HK-2 (cell line): ENCODE results near the gene SLC9A9.

Experiments used
- DNase-seq: peaks from one replicate; pipeline ENCODE4 v3.0.0-alpha.2; 2018; ENCODE audit not compliant: unreplicated experiment

SLC9A9 gene

GRCh38 chr3:143600756-143601718, 247.2 kb downstream of the SLC9A9 start:
- DNase-seq = no peak

GRCh38 chr3:143597774-143598652, 250.3 kb downstream of the SLC9A9 start:
- no peak for DNase-seq

GRCh38 chr3:143596957-143597642, 251.2 kb downstream of the SLC9A9 start:
- DNase-seq = no peak

GRCh38 chr3:143595456-143596077, 252.7 kb downstream of the SLC9A9 start:
- no peak for DNase-seq

GRCh38 chr3:143594206-143594605, 254.1 kb downstream of the SLC9A9 start:
- DNase-seq = no peak

GRCh38 chr3:143590660-143591059, 257.6 kb downstream of the SLC9A9 start:
- no peak for DNase-seq

GRCh38 chr3:143586576-143586975, 261.7 kb downstream of the SLC9A9 start:
- DNase-seq = no peak

GRCh38 chr3:143585720-143586456, 262.4 kb downstream of the SLC9A9 start:
- DNase-seq = no peak

- DNase-seq = no peak
These were observed 263.8 kb downstream of the SLC9A9 start for GRCh38 chr3:143584474-143584873.

- no peak for DNase-seq
These were observed 266.1 kb downstream of the SLC9A9 start for GRCh38 chr3:143581972-143582722.

GRCh38 chr3:143578810-143579435, 269.3 kb downstream of the SLC9A9 start:
- no peak for DNase-seq

- no peak for DNase-seq
These were observed 271.5 kb downstream of the SLC9A9 start for GRCh38 chr3:143576568-143577270.

- DNase-seq = no peak
These were observed 273.3 kb downstream of the SLC9A9 start for GRCh38 chr3:143574933-143575332.

GRCh38 chr3:143573610-143574303, 274.5 kb downstream of the SLC9A9 start:
- no peak for DNase-seq

GRCh38 chr3:143571548-143571947, 276.7 kb downstream of the SLC9A9 start:
- DNase-seq = no peak

- DNase-seq = no peak
These were observed 280.4 kb downstream of the SLC9A9 start for GRCh38 chr3:143567823-143568222.

- DNase-seq = no peak
These were observed 282.3 kb downstream of the SLC9A9 start for GRCh38 chr3:143565951-143566350.

- DNase-seq = no peak
These were observed 284.5 kb downstream of the SLC9A9 start for GRCh38 chr3:143563786-143564185.
